Activated CD8-positive, alpha-beta memory T cell treated with anti-CD3 and anti-CD28 coated beads for 36 hours (primary cell): ENCODE results near the gene PGAP1. TPM values are rescaled to one million over a fixed set of nuclear protein-coding genes. Genes with fewer than 3 reads are reported as not detected.

Experiments used
- CTCF ChIA-PET: fragments of 350-600 bp; sonication (Branson Sonifier 250); formaldehyde crosslinking; loops from one replicate; lab custom pipeline; 2021; ENCODE audit warnings: antibody characterized with exemption; lab: Charles Lee
- POLR2A ChIA-PET: fragments of 350-600 bp; sonication (Branson Sonifier 250); formaldehyde crosslinking; loops from one replicate; lab custom pipeline; 2021; ENCODE audit warnings: antibody characterized with exemption; lab: Charles Lee
- total RNA-seq, 2 experiments: library from RNA; stranded (reverse); gene quantifications; one replicate each; pipeline ENCODE4 v1.2.3, GENCODE V29; 2021

PGAP1 gene
- total RNA-seq, 2 experiments from 2014 or later, result 8.4 to 10.2 TPM

DNA sequence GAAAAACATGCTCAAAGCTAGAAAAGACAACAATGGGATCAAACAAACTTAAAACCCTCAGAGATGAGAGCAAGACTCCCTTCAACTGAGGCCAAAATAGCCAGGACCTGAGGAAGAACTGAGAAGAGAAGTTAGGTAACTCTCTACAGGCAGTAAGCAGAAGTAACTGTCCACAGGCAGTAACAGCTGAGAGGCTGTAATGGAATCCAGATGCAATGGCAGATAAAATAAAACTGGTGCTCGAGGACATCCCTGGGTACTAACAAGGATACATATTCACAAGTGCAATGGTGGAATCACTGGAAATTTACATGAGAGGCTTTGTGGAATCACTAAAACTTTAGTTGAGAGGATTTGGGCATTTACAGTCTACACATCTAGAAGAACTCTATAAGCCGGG lies 86.9 kb downstream of the PGAP1 start:
- ChIA-PET POLR2A (no interaction called here), CTCF (no interaction called here)

DNA sequence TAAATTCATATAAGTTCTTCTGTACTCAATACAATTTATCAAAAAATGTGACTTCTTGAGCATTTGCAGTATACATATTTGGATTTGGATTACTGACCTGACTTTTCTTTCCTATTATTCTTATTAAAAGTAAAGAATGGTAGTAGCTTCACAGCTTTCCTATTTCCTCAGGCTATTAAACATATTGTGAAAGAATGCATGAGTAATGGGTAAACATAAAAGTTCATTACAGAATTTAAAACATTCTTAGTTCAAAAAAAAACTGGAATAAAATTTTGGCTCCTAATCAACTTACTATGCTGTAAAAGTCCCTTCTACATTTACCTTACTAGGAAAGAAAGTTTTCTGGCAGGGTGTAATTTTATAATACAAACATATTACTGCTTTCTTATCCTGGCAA lies 90.1 kb downstream of the PGAP1 start:
- ChIA-PET CTCF (no interaction called here), POLR2A (no interaction called here)

DNA sequence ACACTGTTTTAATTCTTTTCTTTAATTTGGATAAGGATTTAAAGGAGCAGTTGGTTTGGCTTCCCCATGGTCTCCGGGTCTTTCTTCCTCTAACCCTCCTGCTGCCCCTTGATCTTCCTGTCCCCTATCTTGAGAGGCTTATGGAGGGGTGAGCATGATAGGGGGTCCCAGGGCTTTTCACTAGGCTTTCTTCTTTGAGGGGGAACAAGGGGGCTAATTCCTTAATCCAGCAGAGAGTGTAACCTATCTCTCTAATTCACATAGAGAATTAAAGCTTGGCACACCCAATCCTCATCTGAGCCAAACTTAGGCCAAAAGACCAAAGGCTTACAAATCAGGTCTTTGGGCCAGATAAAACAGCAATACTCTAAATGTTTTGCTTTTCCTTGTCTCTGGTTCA lies 95.8 kb downstream of the PGAP1 start:
- POLR2A ChIA-PET, result interaction anchor here (0.5 kb wide), 1 partner anchor 1208 kb away, joined by 5 read pairs; no protein-coding TSS in a partner anchor
- CTCF ChIA-PET, result no interaction called here

DNA sequence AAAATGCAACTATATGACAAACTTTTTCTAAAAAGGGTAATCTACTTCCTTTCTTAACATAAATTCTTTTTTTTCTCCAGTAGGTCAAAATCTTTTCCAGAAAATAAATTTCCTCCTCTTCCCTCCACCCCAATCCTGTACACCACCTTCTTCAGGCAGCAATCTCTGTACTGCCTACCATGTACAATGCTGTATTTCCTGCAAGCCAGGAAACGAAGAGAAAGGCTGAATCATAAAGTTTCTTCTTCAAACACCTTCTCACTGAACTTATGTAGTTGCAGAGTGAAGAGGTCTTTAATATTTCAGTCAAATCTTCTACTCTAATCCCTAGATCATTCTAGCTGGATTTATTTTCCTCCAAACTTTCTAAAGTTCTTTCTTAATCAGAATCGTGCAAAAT lies 99.2 kb downstream of the PGAP1 start:
- ChIA-PET CTCF (no interaction called here), POLR2A (no interaction called here)

DNA sequence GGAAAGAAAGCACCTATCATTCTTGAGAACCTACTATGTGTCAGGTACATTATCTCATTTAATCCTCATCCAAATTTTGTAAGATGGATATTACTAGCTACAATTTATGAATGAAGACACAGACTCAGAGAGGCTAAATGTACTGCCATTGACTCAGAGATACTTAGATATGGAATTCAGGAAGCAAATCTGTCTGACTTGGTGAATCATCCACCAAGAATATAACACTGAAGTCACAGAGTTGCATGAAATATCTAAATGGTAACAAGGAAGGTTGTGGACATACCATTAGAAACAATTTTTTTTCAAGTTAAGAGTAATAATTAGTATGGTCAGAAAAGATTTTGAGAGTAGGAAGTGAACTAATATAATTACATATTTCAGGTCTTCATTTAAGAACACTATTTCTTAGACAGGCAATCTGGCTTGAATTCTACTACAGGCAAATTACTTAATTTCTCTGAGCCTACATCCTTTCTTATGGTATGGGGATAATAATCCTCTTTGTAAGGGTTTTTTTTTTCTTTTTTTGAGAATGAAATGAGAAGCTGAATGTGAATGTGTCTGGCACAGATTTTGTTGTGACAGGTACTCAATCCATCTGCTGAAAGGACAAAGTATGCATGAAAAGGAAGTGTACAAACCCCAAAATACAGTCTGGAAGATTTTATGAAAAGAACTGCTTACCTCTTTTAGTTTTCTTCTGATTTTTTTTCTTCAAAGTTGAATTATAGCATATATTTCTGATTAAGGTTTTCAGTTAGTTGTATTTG lies 102.6 kb downstream of the PGAP1 start:
- CTCF ChIA-PET, result no interaction called here
- POLR2A ChIA-PET, result no interaction called here

DNA sequence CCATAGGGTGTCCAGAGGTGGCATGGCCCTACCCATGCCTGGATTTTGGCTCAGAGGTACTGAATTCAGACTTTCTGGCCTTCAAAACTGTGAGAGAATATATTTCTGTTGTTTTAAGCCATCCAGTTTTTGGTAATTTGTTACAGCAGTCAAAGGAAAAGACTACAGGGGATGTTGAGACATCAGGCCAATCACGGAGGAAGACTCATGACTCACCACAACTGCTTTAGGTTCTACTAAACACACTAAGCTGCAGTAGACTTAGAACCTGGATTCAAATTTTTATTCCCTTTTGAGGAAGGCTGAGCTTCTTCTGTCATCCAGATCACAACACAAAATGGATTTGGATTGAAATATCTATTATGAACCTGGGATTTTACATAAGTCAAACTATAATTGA lies 105.3 kb downstream of the PGAP1 start:
- ChIA-PET POLR2A (no interaction called here), CTCF (interaction anchor here (1.3 kb wide), 1 partner anchor 14 kb away, joined by 4 read pairs; no protein-coding TSS in a partner anchor)

DNA sequence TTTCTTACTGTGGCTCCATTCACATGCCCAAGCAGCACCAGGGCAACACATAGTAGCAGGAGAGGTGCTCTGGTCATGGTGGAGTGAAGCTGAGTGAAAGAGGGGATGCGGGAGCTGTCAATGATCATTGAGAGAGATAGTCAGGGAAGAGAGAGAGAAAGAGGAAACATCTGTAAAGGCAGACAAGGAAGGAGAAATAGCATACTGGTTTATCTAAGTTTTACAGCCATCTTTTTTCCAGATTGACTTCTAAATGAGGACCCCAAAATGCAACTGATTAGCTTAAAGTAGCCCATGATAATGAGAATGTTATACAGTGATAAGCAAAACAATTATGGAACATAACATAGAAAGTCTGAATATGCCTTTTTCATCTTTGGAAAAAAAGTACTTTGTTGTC lies 117.2 kb downstream of the PGAP1 start, which contains the start of gene C2orf66:
TSS of gene C2orf66 (minus strand) at position 96 of the 400 bp plus-strand sequence. CDS start at position 77, 19 bp downstream.
- CTCF ChIA-PET, result no interaction called here
- POLR2A ChIA-PET, result no interaction called here

DNA sequence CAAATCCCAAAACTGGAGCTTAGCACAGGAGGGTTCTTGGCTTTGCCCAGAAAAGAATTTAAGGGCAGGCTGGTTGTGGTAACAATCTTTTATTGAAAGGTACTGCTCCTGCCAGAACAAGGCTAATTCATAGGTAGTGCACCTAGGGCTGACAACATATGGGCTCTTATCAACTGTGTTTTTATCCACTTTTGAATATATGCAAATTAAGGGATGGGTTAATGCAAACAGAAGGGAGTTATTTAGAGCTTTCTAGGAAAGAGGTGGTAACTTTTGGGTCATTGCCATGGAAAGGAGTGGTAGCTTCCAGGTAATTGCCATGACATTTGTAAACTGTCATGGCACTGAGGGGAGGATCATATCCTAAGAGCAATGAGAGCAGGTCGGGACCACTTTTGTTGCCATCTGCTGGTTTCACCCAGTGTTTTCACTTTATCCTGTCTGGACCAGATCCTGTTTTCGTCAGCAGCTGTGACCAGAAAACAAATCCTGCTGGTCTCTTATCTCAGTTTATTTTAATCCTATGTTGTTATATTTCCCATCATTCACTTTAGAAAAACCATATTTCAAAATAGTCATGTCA lies 118.3 kb downstream of the PGAP1 start:
- CTCF ChIA-PET, result no interaction called here
- POLR2A ChIA-PET, result no interaction called here

DNA sequence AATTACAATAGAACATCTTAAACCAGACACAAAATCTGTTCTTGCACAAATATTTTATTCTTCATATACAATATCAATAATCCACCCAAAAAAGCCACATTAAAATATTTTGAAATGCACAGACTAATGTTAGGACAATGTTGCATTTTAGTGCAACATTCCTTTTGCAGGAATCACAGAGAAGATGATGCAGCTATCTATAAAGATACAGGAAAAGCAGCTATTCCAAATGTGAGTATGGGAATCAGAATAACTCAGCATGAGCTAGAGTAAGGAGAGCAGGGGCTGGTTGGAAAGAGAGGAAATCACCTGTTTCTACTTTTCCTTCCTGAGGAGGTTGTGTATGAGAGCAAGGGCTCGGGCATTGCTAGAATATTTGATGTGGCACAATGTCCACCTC lies 122.1 kb downstream of the PGAP1 start:
- POLR2A ChIA-PET, result no interaction called here

DNA sequence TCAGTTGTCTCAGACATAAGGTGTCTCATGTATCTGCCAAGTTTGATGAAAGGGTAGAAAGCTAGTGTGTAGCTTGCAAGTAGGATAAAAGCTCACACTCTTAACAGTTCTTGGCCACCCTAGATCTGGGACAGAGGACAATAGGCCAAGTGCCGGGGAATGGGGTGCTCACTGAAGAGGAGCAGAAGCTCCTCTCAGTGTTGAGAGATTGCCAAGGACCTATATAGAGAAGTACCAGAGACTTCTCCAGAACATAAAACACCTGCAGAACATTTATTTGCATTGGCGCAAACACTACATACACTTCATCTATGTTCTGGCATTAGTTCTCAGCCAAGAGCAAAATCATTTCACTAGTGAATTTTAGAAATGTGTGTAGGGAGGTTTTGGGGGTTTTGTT lies 124.1 kb downstream of the PGAP1 start:
- CTCF ChIA-PET, result no interaction called here
- POLR2A ChIA-PET, result no interaction called here

More for the DNA sequence above, 122.1 kb downstream of the PGAP1 start:
- CTCF ChIA-PET, result no interaction called here

DNA sequence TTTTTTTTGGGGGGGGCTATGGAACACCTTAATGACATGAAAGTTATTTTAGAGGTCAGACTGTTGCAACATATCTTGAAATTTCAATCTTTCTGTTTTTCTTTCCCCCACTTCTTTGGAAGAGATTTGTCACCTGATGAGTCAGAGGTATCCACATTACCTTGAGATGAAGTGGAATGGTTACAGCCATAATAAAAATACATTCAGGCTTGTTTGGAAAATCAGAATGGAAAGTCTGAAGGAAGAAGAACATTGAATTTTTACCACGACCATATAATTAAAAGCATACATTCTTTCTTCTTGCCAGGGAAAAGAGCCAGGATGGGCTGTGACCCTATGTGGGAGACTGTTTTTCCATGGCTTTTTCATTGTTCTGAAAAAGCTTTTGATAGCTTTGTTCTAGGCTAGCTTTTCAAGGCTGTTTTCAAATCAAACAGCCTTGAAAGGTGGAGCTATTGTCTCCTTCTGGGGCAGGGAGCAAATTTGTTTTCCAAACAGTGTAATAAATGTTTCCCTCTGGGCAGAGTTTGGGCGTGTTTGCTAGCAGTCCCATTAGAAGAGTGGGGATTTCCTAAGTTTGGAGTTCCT lies 124.7 kb downstream of the PGAP1 start:
- CTCF ChIA-PET, result no interaction called here

DNA sequence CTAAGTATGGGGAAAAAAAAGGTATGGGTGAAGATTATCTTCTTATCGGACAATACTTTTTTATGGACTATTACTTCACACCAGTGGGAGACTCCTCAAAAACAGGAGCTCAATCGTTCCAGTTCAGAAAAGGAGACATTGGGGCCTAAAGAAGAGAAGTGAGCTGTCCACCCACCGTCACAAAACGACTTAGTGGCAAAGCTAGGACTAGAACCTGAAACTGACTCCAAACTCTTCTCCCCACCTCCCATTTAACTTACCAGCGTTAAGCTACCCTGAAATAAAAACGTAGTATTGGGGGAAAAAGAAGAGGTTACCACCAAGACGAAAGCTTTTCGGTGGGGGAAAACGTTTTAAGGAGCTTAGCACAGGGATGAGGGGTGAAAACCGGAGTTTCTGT lies 127.5 kb downstream of the PGAP1 start:
- POLR2A ChIA-PET, result interaction anchor here (0.6 to 1.2 kb wide), 2 partner anchors 24 to 160 kb away, joined by 4 read pairs; partner anchors contain the start of gene CCDC150
- CTCF ChIA-PET, result interaction anchor here (1.3 kb wide), 1 partner anchor 220 kb away, joined by 3 read pairs; no protein-coding TSS in a partner anchor

More for the DNA sequence above, 124.7 kb downstream of the PGAP1 start:
- POLR2A ChIA-PET, result no interaction called here

DNA sequence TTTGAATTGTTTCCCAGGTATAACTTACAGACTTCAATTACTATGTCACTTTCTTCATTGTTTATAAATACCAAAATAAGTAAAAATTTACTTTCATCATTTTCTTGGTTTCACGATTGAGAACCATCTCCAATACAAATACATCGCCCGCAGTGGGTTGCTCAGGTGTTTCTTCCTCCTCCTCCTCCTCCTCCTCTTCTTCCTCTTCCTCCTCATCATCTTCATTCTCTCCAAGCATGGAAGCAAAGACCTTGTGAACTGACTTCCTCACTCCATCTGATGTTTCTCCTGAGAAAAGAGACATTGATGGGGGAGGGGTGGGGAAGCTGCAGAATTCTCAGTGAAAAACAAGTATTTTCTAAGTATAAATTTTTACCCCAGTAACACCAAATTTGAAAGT lies 133.6 kb downstream of the PGAP1 start:
- ChIA-PET POLR2A (no interaction called here), CTCF (no interaction called here)

DNA sequence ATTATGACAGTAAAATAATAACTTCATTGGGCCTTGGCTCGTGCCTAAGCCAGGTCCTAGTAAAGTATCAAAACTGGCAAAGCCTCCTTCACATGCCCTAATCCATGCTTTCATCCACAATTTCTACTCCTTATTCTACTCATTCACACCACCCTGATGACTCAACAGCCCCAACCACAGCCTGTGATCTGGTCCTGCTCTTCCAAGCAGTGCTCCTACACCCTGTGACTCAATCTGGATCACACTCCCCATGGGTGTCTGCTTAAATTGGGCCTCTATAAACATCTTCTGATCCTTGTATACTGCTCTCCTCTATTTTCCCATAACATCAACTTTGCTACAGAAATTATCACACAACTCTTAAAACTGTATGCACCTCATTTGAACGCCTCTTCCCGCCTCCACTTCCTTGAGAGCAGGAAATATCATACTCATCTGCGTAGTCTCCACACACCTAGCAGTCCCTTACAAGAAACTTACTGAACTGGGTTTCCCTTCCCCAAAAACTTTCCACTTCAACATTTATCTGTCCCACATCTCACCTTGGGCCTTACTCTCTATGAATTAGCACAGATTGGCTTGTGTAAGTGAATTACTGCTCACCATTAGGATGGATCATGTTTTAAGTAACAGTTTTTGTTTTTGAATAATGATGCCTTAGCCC lies 142.9 kb downstream of the PGAP1 start:
- ChIA-PET CTCF (no interaction called here), POLR2A (no interaction called here)

Other genes starting within 250 kb of the PGAP1 start
- 10 to 100 TPM; 56.5 to 60.8 TPM for gene GTF3C3, start 127.0 kb downstream of the PGAP1 start, total RNA-seq
- not detected for gene C2orf66, start 117.4 kb downstream of the PGAP1 start, total RNA-seq